ENCODE results near the gene ALDH1B1.

DNA sequence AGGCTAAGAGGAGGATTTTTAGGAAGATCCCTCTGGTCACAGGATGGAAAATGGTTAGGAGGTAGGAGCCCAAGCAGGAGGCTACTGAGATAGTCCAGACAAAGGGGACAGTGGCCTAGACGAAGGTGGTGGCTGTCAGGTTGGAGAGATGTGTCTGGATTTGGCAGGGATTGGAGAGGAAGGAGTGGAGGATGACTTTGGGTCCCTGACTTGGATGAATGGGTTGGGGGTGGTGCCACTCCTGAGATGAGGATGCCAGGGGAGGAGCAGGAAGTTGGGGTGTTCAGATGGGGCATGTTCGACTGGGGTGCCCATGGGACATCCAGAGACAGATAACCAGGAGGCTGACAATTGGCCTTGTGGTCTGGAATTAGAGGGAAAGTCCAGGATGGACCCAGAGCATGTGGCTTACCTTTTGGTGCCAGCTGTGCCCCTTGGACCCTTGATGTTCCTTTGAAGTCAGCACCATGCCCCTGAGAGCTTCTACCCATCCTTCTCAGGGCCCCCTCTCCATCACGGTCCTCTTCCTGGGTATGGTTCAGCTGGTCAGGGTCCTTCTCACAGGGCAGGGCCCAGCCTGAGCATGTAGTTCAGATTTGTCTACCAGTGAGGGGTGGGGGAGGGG, 46.9 kb downstream of the ALDH1B1 start:
- TF ChIP-seq, protein P1, sequence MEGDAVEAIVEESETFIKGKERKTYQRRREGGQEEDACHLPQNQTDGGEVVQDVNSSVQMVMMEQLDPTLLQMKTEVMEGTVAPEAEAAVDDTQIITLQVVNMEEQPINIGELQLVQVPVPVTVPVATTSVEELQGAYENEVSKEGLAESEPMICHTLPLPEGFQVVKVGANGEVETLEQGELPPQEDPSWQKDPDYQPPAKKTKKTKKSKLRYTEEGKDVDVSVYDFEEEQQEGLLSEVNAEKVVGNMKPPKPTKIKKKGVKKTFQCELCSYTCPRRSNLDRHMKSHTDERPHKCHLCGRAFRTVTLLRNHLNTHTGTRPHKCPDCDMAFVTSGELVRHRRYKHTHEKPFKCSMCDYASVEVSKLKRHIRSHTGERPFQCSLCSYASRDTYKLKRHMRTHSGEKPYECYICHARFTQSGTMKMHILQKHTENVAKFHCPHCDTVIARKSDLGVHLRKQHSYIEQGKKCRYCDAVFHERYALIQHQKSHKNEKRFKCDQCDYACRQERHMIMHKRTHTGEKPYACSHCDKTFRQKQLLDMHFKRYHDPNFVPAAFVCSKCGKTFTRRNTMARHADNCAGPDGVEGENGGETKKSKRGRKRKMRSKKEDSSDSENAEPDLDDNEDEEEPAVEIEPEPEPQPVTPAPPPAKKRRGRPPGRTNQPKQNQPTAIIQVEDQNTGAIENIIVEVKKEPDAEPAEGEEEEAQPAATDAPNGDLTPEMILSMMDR (IDR thresholded peaks at IDR 0.05): no peak
- TF ChIP-seq POLR2A (IDR thresholded peaks at IDR 0.05): no peak
